HUDEP-2 (cell line): Measurements from ENCODE around the gene RAD51B.

ENCODE experiments used
- DNase-seq, 76 experiments: peaks; one replicate each; lab custom pipeline; 2025; ENCODE audit not compliant: unreplicated experiment in 76 of 76; lab: John Stamatoyannopoulos, UW

Gene RAD51B

GRCh38 chr14:68735856-68736255, 916.3 kb downstream of the RAD51B start:
- no peak for DNase-seq

GRCh38 chr14:68736471-68736871, 916.9 kb downstream of the RAD51B start:
- DNase-seq = no peak

- DNase-seq = no peak
Observed at GRCh38 chr14:68737086-68737485, 917.5 kb downstream of the RAD51B start.

- DNase-seq = no peak
Observed at GRCh38 chr14:68738559-68738958, 919.0 kb downstream of the RAD51B start.

- DNase-seq = no peak
Observed at GRCh38 chr14:68739701-68740100, 920.1 kb downstream of the RAD51B start.

- no peak for DNase-seq
Observed at GRCh38 chr14:68740788-68741476, 921.4 kb downstream of the RAD51B start.

GRCh38 chr14:68741477-68741791, 921.9 kb downstream of the RAD51B start:
- DNase-seq = no peak

GRCh38 chr14:68741839-68742470, 922.4 kb downstream of the RAD51B start:
- no peak for DNase-seq

- no peak for DNase-seq
Observed at GRCh38 chr14:68744613-68745012, 925.0 kb downstream of the RAD51B start.

GRCh38 chr14:68747393-68747792, 927.8 kb downstream of the RAD51B start:
- DNase-seq = no peak

- DNase-seq = no peak
Observed at GRCh38 chr14:68748260-68748659, 928.7 kb downstream of the RAD51B start.

GRCh38 chr14:68748691-68749090, 929.1 kb downstream of the RAD51B start:
- no peak for DNase-seq

GRCh38 chr14:68749487-68750475, 930.2 kb downstream of the RAD51B start:
- no peak for DNase-seq

- no peak for DNase-seq
Observed at GRCh38 chr14:68752271-68753006, 932.9 kb downstream of the RAD51B start.

GRCh38 chr14:68753690-68754089, 934.1 kb downstream of the RAD51B start:
- DNase-seq = no peak

GRCh38 chr14:68755016-68755353, 935.4 kb downstream of the RAD51B start:
- DNase-seq = no peak

GRCh38 chr14:68756000-68756481, 936.5 kb downstream of the RAD51B start:
- no peak for DNase-seq

- no peak for DNase-seq
Observed at GRCh38 chr14:68756734-68757133, 937.2 kb downstream of the RAD51B start.

- peak in 2 of 76 experiments; percentile 9 to 19 for DNase-seq
Observed at GRCh38 chr14:68757618-68758081, 938.1 kb downstream of the RAD51B start.

GRCh38 chr14:68758301-68758700, 938.7 kb downstream of the RAD51B start:
- peak in 31 of 76 experiments; percentile 5 to 43 (median 20) for DNase-seq
